Activated naive CD8-positive, alpha-beta T cell treated with anti-CD3 and anti-CD28 coated beads for 36 hours (primary cell): Measurements from ENCODE around the gene SLC7A9. TPM values are rescaled to one million over a fixed set of nuclear protein-coding genes. Genes with fewer than 3 reads are reported as not detected.

Experiments used
- DNase-seq: peaks from one replicate; pipeline ENCODE4 v3.0.0; 2021
- H3K27ac Mint-ChIP-seq: one replicate; pipeline ENCODE4 v1.8.0; 2022; ENCODE audit warnings: mild to moderate bottlenecking, moderate library complexity, mixed read lengths
- H3K27me3 Mint-ChIP-seq: one replicate; pipeline ENCODE4 v1.8.0; 2022; ENCODE audit warnings: mild to moderate bottlenecking, mixed read lengths
- H3K36me3 Mint-ChIP-seq: one replicate; pipeline ENCODE4 v1.8.0; 2021; ENCODE audit warnings: mild to moderate bottlenecking, mixed read lengths
- H3K4me1 Mint-ChIP-seq: one replicate; pipeline ENCODE4 v1.8.0; 2021; ENCODE audit warnings: mixed read lengths
- H3K4me3 Mint-ChIP-seq: one replicate; pipeline ENCODE4 v1.8.0; 2022; ENCODE audit warnings: mild to moderate bottlenecking, moderate library complexity, mixed read lengths
- H3K9me3 Mint-ChIP-seq: one replicate; pipeline ENCODE4 v1.8.0; 2022; ENCODE audit warnings: mixed read lengths
- total RNA-seq, 2 experiments: library from RNA; stranded (reverse); gene quantifications; one replicate each; pipeline ENCODE4 v1.2.3, GENCODE V29; 2021

Gene SLC7A9
- total RNA-seq, 2 experiments from 2014 or later = not detected

GRCh38 chr19:32830231-32831014 is 39.1 kb downstream of the SLC7A9 start:
- no peaks in the 10 kb centered on the region for H3K9me3 Mint-ChIP-seq
- peaks cover 9% of the 10 kb centered on the region for H3K4me1 Mint-ChIP-seq
- no peak overlapping the region for H3K27ac Mint-ChIP-seq
- H3K36me3 Mint-ChIP-seq = no peaks in the 10 kb centered on the region
- no peaks in the 10 kb centered on the region for H3K27me3 Mint-ChIP-seq
- no peak for DNase-seq
- H3K4me3 Mint-ChIP-seq = no peak overlapping the region

GRCh38 chr19:32829345-32829896 is 40.1 kb downstream of the SLC7A9 start:
- Mint-ChIP-seq H3K36me3 (no peaks in the 10 kb centered on the region), H3K27ac (no peak overlapping the region), H3K9me3 (no peaks in the 10 kb centered on the region), H3K4me1 (peaks cover 9% of the 10 kb centered on the region), H3K27me3 (peaks cover 6% of the 10 kb centered on the region), H3K4me3 (no peak overlapping the region)
- no peak for DNase-seq

DNA sequence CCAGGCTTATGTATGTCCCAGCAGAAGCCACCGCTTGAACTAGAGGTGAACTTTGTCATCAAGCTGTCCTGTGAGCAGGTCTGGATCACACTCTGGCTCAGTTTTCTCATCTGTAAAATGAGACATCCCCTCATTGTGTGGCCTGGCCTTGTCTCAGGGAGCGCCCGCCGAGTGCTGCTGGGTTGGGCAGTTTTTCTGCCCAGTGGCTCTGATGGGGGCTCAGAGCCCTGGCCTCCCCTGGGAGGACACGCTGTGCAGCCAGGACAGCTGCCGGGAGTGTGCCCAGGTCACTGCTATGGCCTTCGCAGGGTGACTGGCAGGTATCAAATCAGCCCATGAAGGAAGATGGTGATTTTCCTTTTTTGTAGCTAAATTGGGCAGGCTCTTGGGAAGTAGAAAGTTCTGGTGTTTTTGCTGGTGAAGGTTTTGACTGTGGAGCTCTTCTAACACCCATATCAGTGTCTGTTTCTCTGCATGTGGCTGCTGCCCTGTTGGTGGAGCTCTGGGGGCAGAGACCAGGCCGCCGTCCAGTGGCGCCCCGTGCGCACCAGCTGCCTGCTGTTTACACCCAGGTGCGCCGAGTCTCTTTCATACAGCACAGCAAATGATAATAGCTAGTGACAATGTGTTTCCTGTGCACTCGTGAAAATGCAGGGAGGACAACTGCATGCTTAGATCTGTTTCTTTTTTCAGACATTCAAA is 40.8 kb downstream of the SLC7A9 start:
- Mint-ChIP-seq H3K27ac (no peak overlapping the region), H3K4me3 (no peak overlapping the region), H3K27me3 (peaks cover 6% of the 10 kb centered on the region), H3K36me3 (no peaks in the 10 kb centered on the region), H3K9me3 (no peaks in the 10 kb centered on the region), H3K4me1 (peaks cover 9% of the 10 kb centered on the region)
- DNase-seq = no peak

- H3K27me3 Mint-ChIP-seq = peaks cover 6% of the 10 kb centered on the region
Measured at GRCh38 chr19:32828139-32828538, 41.4 kb downstream of the SLC7A9 start.

GRCh38 chr19:32824916-32825608 is 44.5 kb downstream of the SLC7A9 start:
- DNase-seq = no peak
- Mint-ChIP-seq H3K27ac (no peak overlapping the region), H3K9me3 (no peaks in the 10 kb centered on the region), H3K4me3 (no peak overlapping the region), H3K36me3 (no peaks in the 10 kb centered on the region), H3K4me1 (peaks cover 14% of the 10 kb centered on the region), H3K27me3 (peaks cover 6% of the 10 kb centered on the region)

More at GRCh38 chr19:32828139-32828538, 41.4 kb downstream of the SLC7A9 start:
- no peak for DNase-seq
- Mint-ChIP-seq H3K9me3 (no peaks in the 10 kb centered on the region), H3K36me3 (no peaks in the 10 kb centered on the region), H3K27ac (no peak overlapping the region), H3K4me3 (no peak overlapping the region), H3K4me1 (peaks cover 9% of the 10 kb centered on the region)

GRCh38 chr19:32824191-32824751 is 45.3 kb downstream of the SLC7A9 start:
- no peak for DNase-seq

GRCh38 chr19:32823747-32824102 is 45.8 kb downstream of the SLC7A9 start:
- no peak overlapping the region for H3K27ac Mint-ChIP-seq
- H3K4me1 Mint-ChIP-seq = peaks cover 17% of the 10 kb centered on the region
- H3K9me3 Mint-ChIP-seq = no peaks in the 10 kb centered on the region
- H3K36me3 Mint-ChIP-seq = no peaks in the 10 kb centered on the region
- no peak for DNase-seq
- no peak overlapping the region for H3K4me3 Mint-ChIP-seq
- H3K27me3 Mint-ChIP-seq = peaks cover 11% of the 10 kb centered on the region

More at GRCh38 chr19:32824191-32824751, 45.3 kb downstream of the SLC7A9 start:
- Mint-ChIP-seq H3K4me1 (peaks cover 17% of the 10 kb centered on the region), H3K27me3 (peaks cover 11% of the 10 kb centered on the region), H3K4me3 (no peak overlapping the region), H3K27ac (no peak overlapping the region), H3K36me3 (no peaks in the 10 kb centered on the region), H3K9me3 (no peaks in the 10 kb centered on the region)

GRCh38 chr19:32822916-32823746 is 46.4 kb downstream of the SLC7A9 start:
- no peak for DNase-seq
- peaks cover 11% of the 10 kb centered on the region for H3K27me3 Mint-ChIP-seq
- H3K4me3 Mint-ChIP-seq = no peak overlapping the region
- peaks cover 14% of the 10 kb centered on the region for H3K4me1 Mint-ChIP-seq
- no peaks in the 10 kb centered on the region for H3K9me3 Mint-ChIP-seq
- no peak overlapping the region for H3K27ac Mint-ChIP-seq
- H3K36me3 Mint-ChIP-seq = no peaks in the 10 kb centered on the region

- peaks cover 14% of the 10 kb centered on the region for H3K4me1 Mint-ChIP-seq
- no peak overlapping the region for H3K27ac Mint-ChIP-seq
- peak overlapping the region; percentile 46 for H3K4me3 Mint-ChIP-seq
- H3K27me3 Mint-ChIP-seq = peaks cover 7% of the 10 kb centered on the region
- H3K9me3 Mint-ChIP-seq = no peaks in the 10 kb centered on the region
- no peaks in the 10 kb centered on the region for H3K36me3 Mint-ChIP-seq
- DNase-seq = no peak
Measured at GRCh38 chr19:32819419-32820400, 49.9 kb downstream of the SLC7A9 start.

- Mint-ChIP-seq H3K27ac (no peak overlapping the region), H3K27me3 (peaks cover 5% of the 10 kb centered on the region), H3K4me3 (no peak overlapping the region), H3K4me1 (peaks cover 19% of the 10 kb centered on the region), H3K9me3 (no peaks in the 10 kb centered on the region), H3K36me3 (no peaks in the 10 kb centered on the region)
- DNase-seq = no peak
Measured at GRCh38 chr19:32818536-32818935, 51.0 kb downstream of the SLC7A9 start.

- Mint-ChIP-seq H3K27me3 (peaks cover 5% of the 10 kb centered on the region), H3K9me3 (no peaks in the 10 kb centered on the region), H3K4me3 (no peak overlapping the region), H3K36me3 (no peaks in the 10 kb centered on the region), H3K4me1 (peaks cover 19% of the 10 kb centered on the region), H3K27ac (no peak overlapping the region)
- DNase-seq = no peak
Measured at GRCh38 chr19:32817569-32818476, 51.7 kb downstream of the SLC7A9 start.

- peaks cover 5% of the 10 kb centered on the region for H3K27me3 Mint-ChIP-seq
- no peak overlapping the region for H3K27ac Mint-ChIP-seq
- H3K4me1 Mint-ChIP-seq = peaks cover 19% of the 10 kb centered on the region
- DNase-seq = no peak
- no peak overlapping the region for H3K4me3 Mint-ChIP-seq
- no peaks in the 10 kb centered on the region for H3K9me3 Mint-ChIP-seq
- H3K36me3 Mint-ChIP-seq = no peaks in the 10 kb centered on the region
Measured at GRCh38 chr19:32816555-32817099, 52.9 kb downstream of the SLC7A9 start.
